Activated CD8-positive, alpha-beta memory T cell treated with anti-CD3 and anti-CD28 coated beads for 24 hours (primary cell): Measurements from ENCODE around the gene GRID2.

Experiments used
- DNase-seq: peaks from one replicate; pipeline ENCODE4 v3.0.0-alpha.2; 2020

Gene GRID2

GRCh38 chr4:92535599-92535998 lies 231.8 kb downstream of the GRID2 start:
- DNase-seq = no peak

GRCh38 chr4:92551616-92552015 lies 247.8 kb downstream of the GRID2 start:
- DNase-seq = no peak

GRCh38 chr4:92566269-92566668 lies 262.5 kb downstream of the GRID2 start:
- DNase-seq = no peak

GRCh38 chr4:92580816-92581215 lies 277.1 kb downstream of the GRID2 start:
- no peak for DNase-seq

GRCh38 chr4:92599044-92599443 lies 295.3 kb downstream of the GRID2 start:
- no peak for DNase-seq

- no peak for DNase-seq
These were observed 296.9 kb downstream of the GRID2 start for GRCh38 chr4:92600638-92601037.

- no peak for DNase-seq
These were observed 302.5 kb downstream of the GRID2 start for GRCh38 chr4:92606227-92606626.

- no peak for DNase-seq
These were observed 311.3 kb downstream of the GRID2 start for GRCh38 chr4:92615049-92615448.

- no peak for DNase-seq
These were observed 315.2 kb downstream of the GRID2 start for GRCh38 chr4:92618968-92619367.

- no peak for DNase-seq
These were observed 325.5 kb downstream of the GRID2 start for GRCh38 chr4:92629302-92629701.

GRCh38 chr4:92634882-92635281 lies 331.1 kb downstream of the GRID2 start:
- no peak for DNase-seq

GRCh38 chr4:92636038-92636806 lies 332.5 kb downstream of the GRID2 start:
- DNase-seq = no peak

GRCh38 chr4:92641409-92641808 lies 337.6 kb downstream of the GRID2 start:
- no peak for DNase-seq

GRCh38 chr4:92646826-92647225 lies 343.1 kb downstream of the GRID2 start:
- no peak for DNase-seq

- no peak for DNase-seq
These were observed 347.8 kb downstream of the GRID2 start for GRCh38 chr4:92651536-92651935.

GRCh38 chr4:92654084-92654483 lies 350.3 kb downstream of the GRID2 start:
- DNase-seq = no peak

- DNase-seq = no peak
These were observed 353.9 kb downstream of the GRID2 start for GRCh38 chr4:92657695-92658094.

- DNase-seq = no peak
These were observed 354.6 kb downstream of the GRID2 start for GRCh38 chr4:92658318-92658717.

- DNase-seq = no peak
These were observed 374.0 kb downstream of the GRID2 start for GRCh38 chr4:92677805-92678204.

- no peak for DNase-seq
These were observed 374.5 kb downstream of the GRID2 start for GRCh38 chr4:92678292-92678691.

- no peak for DNase-seq
These were observed 375.4 kb downstream of the GRID2 start for GRCh38 chr4:92679149-92679548.

GRCh38 chr4:92714640-92715039 lies 410.9 kb downstream of the GRID2 start:
- no peak for DNase-seq

- no peak for DNase-seq
These were observed 429.5 kb downstream of the GRID2 start for GRCh38 chr4:92733231-92733630.

- no peak for DNase-seq
These were observed 431.4 kb downstream of the GRID2 start for GRCh38 chr4:92735025-92735665.

- no peak for DNase-seq
These were observed 456.7 kb downstream of the GRID2 start for GRCh38 chr4:92760433-92760832.
